A549 (cell line): ENCODE results near the gene RAB8A. TPM values are rescaled to one million over a fixed set of nuclear protein-coding genes. Genes with fewer than 3 reads are reported as not detected.
A peak's percentile ranks its signal among the peaks of the same experiment; 100 is the strongest.

Experiments
- ATAC-seq, 2 experiments: fragments of 200-7000 bp in 1 of 2; fragments of >200 bp in 1 of 2; cut with Nextera tagmentation in 1 of 2; cut with Tn5 transposase in 1 of 2; 3 replicates each; pipeline versions ENCODE4 v1.8.0 to v1.9.1; 2018 to 2020; ENCODE audit warnings: mild to moderate bottlenecking in 1 of 2, moderate library complexity in 1 of 2
- CTCF ChIA-PET: fragments of 300-600 bp; sonication (Branson Sonifier 250); formaldehyde crosslinking; extraction: SDS; loops from one replicate; lab custom pipeline; 2021; ENCODE audit warnings: antibody characterized with exemption, inconsistent platforms; lab: Yijun Ruan, JAX
- POLR2A ChIA-PET: fragments of 350-600 bp; formaldehyde crosslinking; extraction: SDS; loops from one replicate; lab custom pipeline; 2021; ENCODE audit warnings: antibody characterized with exemption, inconsistent platforms; lab: Yijun Ruan, JAX
- DNase-seq, 2 experiments: peaks; one replicate each; pipeline versions ENCODE4 v3.0.0 to v3.0.0-alpha.2; 2011 to 2016; ENCODE audit warnings: low read depth in 1 of 2, low spot score in 1 of 2
- FAIRE-seq: peaks from 2 replicates; lab custom pipeline; 2011; peaks lifted over from hg19 to GRCh38; lab: Jason Lieb, UNC
- H3K27ac ChIP-seq, 2 experiments: fragments of >200 bp; sonication (Bioruptor Twin); formaldehyde crosslinking; 3 replicates each; pipeline ENCODE4 v1.5.1; 2016 to 2017
- H3K4me1 ChIP-seq: fragments of >200 bp; sonication (Bioruptor Twin); formaldehyde crosslinking; 3 replicates; pipeline ENCODE4 v1.6.1; 2016
- H3K4me2 ChIP-seq: fragments of >200 bp; sonication (Bioruptor Twin); formaldehyde crosslinking; 3 replicates; pipeline ENCODE4 v1.6.1; 2016
- H3K4me3 ChIP-seq: fragments of >200 bp; sonication (Bioruptor Twin); formaldehyde crosslinking; 3 replicates; pipeline ENCODE4 v1.5.1; 2016
- H3K9me3 ChIP-seq: fragments of >200 bp; sonication (Bioruptor Twin); formaldehyde crosslinking; 3 replicates; pipeline ENCODE4 v1.6.1; 2016
- CBX8 ChIP-seq: fragments of 200-600 bp; sonication (generic); IDR thresholded peaks from 2 replicates; pipeline ENCODE4 v1.6.1; 2016
- EHMT2 ChIP-seq: fragments of 200-600 bp; sonication (generic); IDR thresholded peaks from 2 replicates; pipeline ENCODE4 v1.6.1; 2016; ENCODE audit warnings: antibody characterized with exemption, low read depth, mild to moderate bottlenecking, moderate library complexity
- FOXS1 ChIP-seq: fragments of 250-450 bp; sonication (Bioruptor Pico); IDR thresholded peaks from 2 replicates; pipeline ENCODE4 v1.5.0; 2020; ENCODE audit warnings: mild to moderate bottlenecking, moderate library complexity
- MAFK ChIP-seq: fragments of 450-650 bp; IDR thresholded peaks from 2 replicates; pipeline ENCODE4 v1.6.1; 2014; ENCODE audit not compliant: partially characterized antibody
- MAZ ChIP-seq: fragments of 150-350 bp; IDR thresholded peaks from 2 replicates; pipeline ENCODE4 v1.6.1; 2014; ENCODE audit warnings: antibody characterized with exemption, low read depth, low read length, borderline replicate concordance
- NPAS2 ChIP-seq: fragments of 250-450 bp; sonication (Bioruptor Pico); IDR thresholded peaks from 2 replicates; pipeline ENCODE4 v1.8.0; 2022; ENCODE audit warnings: mild to moderate bottlenecking, moderate library complexity, borderline replicate concordance
- NR3C1 ChIP-seq: fragments of >200 bp; sonication (Bioruptor Twin); formaldehyde crosslinking; IDR thresholded peaks from 3 replicates; pipeline ENCODE4 v1.6.1; 2017
- RARB ChIP-seq: fragments of 250-450 bp; sonication (Bioruptor Pico); IDR thresholded peaks from 2 replicates; pipeline ENCODE4 v1.8.0; 2021; ENCODE audit warnings: mild to moderate bottlenecking, moderate library complexity
- RNF2 ChIP-seq: fragments of 200-600 bp; sonication (generic); IDR thresholded peaks from 2 replicates; pipeline ENCODE4 v1.6.1; 2016; ENCODE audit warnings: low read depth, mild to moderate bottlenecking, antibody characterized with exemption, moderate library complexity, borderline replicate concordance
- TP53 ChIP-seq: fragments of 250-450 bp; sonication (Bioruptor Pico); IDR thresholded peaks from 2 replicates; pipeline ENCODE4 v1.5.0; 2021; ENCODE audit warnings: mild to moderate bottlenecking, moderate library complexity
- ZC3H11A ChIP-seq: fragments of 450-650 bp; IDR thresholded peaks from 2 replicates; pipeline ENCODE4 v1.6.1; 2014; ENCODE audit warnings: antibody characterized with exemption, mild to moderate bottlenecking
- ZNF302 ChIP-seq: fragments of 250-450 bp; sonication (Bioruptor Pico); IDR thresholded peaks from 2 replicates; pipeline ENCODE4 v1.9.0; 2021; ENCODE audit warnings: inconsistent platforms, mild to moderate bottlenecking, moderate library complexity
- WGBS: methylation state at CpG from one replicate; pipeline ENCODE4 v1.1.6; 2017; ENCODE audit errors: missing lambda C conversion rate; 5-methylcytosine and 5-hydroxymethylcytosine counted together
- polyA plus RNA-seq, 4 experiments: library from polyadenylated mRNA; depleted of rRNA in 3 of 4; stranded (reverse); fragments of >200 nt; fragmentation: RNase III in 1 of 4; extraction: RNeasy Plus Mini Kit Qiagen cat#74134 plus additional on column Dnase treatment in 1 of 4; gene quantifications; 2 replicates in 3 of 4; 3 replicates in 1 of 4; pipeline ENCODE4 v1.2.3, GENCODE V29; 2011 to 2017
- TF ChIP-seq, protein P1 (sequence below): fragments of 250-450 bp; sonication (Bioruptor Pico); IDR thresholded peaks from 2 replicates; pipeline ENCODE4 v1.5.0; 2021; ENCODE audit warnings: mild to moderate bottlenecking, moderate library complexity, borderline replicate concordance
- TF ChIP-seq, protein P2 (sequence below): fragments of 200-600 bp; sonication (generic); IDR thresholded peaks from 2 replicates; pipeline ENCODE4 v1.6.1; 2016; ENCODE audit warnings: antibody characterized with exemption, mild to moderate bottlenecking, moderate library complexity
- TF ChIP-seq, protein P3 (sequence below): fragments of 250-450 bp; sonication (Bioruptor Pico); IDR thresholded peaks from 2 replicates; pipeline ENCODE4 v1.5.0; 2020; ENCODE audit warnings: low read depth, mild to moderate bottlenecking, moderate library complexity
- TF ChIP-seq, protein P4 (sequence below): fragments of 450-650 bp; IDR thresholded peaks from 2 replicates; pipeline ENCODE4 v1.6.1; 2014; ENCODE audit warnings: antibody characterized with exemption
- TF ChIP-seq, protein P5 (sequence below): IDR thresholded peaks from 2 replicates; pipeline ENCODE4 v1.6.1; 2012; ENCODE audit warnings: low read depth, borderline replicate concordance

RAB8A gene
- polyA plus RNA-seq, 2 of the 4 experiments (the other 2 are of a cell fraction): 89.2 to 91.4 TPM

DNA sequence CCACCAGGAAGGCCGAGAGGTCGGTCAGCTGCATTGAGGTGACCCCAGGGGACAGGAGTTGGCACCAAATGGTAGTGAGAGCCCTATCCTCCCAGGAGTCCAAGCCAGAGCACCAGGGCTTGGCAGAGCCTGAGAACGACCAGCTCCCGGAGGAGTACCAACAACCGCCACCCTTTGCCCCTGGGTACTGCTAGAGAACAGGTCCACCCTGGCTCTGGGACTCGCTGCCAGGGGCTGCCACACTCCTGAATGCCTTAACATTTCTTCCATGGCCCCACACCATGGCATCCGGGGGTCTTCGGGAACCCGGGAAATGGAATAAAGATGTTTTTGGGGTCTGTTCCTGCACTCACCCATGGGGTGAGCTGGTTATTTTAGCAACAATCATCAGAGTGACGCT, 45.9 kb downstream of the RAB8A start:
- ChIA-PET CTCF (interaction anchor here (0.6 to 0.8 kb wide), 2 partner anchors 11 to 116 kb away, joined by 3 read pairs; no protein-coding TSS in a partner anchor), POLR2A (no interaction called here)
- Histone ChIP-seq H3K27ac (no peak overlapping the region), H3K4me2 (no peak overlapping the region), H3K4me1 (peaks cover 15% of the 10 kb centered on the region), H3K4me3 (no peak overlapping the region), H3K9me3 (no peaks in the 10 kb centered on the region)
- TF ChIP-seq RNF2 (no peak), ZNF302 (no peak), NPAS2 (CRISPR knock-in tag) (no peak)
- TF ChIP-seq, protein P1, sequence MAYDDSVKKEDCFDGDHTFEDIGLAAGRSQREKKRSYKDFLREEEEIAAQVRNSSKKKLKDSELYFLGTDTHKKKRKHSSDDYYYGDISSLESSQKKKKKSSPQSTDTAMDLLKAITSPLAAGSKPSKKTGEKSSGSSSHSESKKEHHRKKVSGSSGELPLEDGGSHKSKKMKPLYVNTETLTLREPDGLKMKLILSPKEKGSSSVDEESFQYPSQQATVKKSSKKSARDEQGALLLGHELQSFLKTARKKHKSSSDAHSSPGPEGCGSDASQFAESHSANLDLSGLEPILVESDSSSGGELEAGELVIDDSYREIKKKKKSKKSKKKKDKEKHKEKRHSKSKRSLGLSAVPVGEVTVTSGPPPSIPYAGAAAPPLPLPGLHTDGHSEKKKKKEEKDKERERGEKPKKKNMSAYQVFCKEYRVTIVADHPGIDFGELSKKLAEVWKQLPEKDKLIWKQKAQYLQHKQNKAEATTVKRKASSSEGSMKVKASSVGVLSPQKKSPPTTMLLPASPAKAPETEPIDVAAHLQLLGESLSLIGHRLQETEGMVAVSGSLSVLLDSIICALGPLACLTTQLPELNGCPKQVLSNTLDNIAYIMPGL (CRISPR knock-in tag): no peak
- TF ChIP-seq, protein P2, sequence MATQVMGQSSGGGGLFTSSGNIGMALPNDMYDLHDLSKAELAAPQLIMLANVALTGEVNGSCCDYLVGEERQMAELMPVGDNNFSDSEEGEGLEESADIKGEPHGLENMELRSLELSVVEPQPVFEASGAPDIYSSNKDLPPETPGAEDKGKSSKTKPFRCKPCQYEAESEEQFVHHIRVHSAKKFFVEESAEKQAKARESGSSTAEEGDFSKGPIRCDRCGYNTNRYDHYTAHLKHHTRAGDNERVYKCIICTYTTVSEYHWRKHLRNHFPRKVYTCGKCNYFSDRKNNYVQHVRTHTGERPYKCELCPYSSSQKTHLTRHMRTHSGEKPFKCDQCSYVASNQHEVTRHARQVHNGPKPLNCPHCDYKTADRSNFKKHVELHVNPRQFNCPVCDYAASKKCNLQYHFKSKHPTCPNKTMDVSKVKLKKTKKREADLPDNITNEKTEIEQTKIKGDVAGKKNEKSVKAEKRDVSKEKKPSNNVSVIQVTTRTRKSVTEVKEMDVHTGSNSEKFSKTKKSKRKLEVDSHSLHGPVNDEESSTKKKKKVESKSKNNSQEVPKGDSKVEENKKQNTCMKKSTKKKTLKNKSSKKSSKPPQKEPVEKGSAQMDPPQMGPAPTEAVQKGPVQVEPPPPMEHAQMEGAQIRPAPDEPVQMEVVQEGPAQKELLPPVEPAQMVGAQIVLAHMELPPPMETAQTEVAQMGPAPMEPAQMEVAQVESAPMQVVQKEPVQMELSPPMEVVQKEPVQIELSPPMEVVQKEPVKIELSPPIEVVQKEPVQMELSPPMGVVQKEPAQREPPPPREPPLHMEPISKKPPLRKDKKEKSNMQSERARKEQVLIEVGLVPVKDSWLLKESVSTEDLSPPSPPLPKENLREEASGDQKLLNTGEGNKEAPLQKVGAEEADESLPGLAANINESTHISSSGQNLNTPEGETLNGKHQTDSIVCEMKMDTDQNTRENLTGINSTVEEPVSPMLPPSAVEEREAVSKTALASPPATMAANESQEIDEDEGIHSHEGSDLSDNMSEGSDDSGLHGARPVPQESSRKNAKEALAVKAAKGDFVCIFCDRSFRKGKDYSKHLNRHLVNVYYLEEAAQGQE: no peak
- ATAC-seq: 0 out of 6 replicates have a peak, but pooled peaks of 1 of the 2 experiments have one; percentile 24
- no peak for FAIRE-seq
- 74% methylated on average over 8 of the region's 10 CpGs for WGBS
- DNase-seq: no peak

DNA sequence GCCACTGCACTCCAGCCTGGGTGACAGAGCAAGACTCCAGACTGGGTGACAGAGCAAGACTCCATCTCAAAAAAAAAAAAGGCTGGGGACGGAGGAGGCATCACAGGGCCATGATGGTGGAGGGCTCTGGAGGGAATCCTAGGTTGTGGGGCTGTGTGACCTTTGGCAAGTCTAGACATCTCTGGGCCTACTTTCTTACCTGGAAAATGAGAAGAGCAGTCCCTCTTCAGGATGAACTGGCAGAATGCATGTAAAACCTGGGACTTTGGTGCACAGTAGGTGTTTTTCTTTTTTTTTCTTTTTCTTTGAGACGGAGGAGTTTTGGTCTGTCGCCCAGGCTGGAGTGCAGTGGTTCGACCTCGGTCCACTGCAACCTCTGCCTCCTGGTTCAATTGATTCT, 48.0 kb downstream of the RAB8A start:
- Histone ChIP-seq H3K4me1 (peaks cover 29% of the 10 kb centered on the region), H3K4me2 (no peak overlapping the region), H3K9me3 (no peaks in the 10 kb centered on the region), H3K4me3 (no peak overlapping the region), H3K27ac (peak overlapping the region in 1 of 2 experiments; percentile 82; a peak in 1 of 6 replicates)
- ATAC-seq (no peak), FAIRE-seq (no peak), DNase-seq (no peak)
- TF ChIP-seq, protein P3, sequence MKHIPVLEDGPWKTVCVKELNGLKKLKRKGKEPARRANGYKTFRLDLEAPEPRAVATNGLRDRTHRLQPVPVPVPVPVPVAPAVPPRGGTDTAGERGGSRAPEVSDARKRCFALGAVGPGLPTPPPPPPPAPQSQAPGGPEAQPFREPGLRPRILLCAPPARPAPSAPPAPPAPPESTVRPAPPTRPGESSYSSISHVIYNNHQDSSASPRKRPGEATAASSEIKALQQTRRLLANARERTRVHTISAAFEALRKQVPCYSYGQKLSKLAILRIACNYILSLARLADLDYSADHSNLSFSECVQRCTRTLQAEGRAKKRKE (CRISPR knock-in tag): no peak
- TF ChIP-seq RARB (CRISPR knock-in tag) (no peak), CBX8 (no peak), ZC3H11A (no peak), MAZ (no peak), TP53 (CRISPR knock-in tag) (no peak), NR3C1 (no peak), FOXS1 (no peak), MAFK (no peak), NPAS2 (CRISPR knock-in tag) (no peak), EHMT2 (no peak)
- TF ChIP-seq, protein P1 (CRISPR knock-in tag): no peak
- TF ChIP-seq, protein P4, sequence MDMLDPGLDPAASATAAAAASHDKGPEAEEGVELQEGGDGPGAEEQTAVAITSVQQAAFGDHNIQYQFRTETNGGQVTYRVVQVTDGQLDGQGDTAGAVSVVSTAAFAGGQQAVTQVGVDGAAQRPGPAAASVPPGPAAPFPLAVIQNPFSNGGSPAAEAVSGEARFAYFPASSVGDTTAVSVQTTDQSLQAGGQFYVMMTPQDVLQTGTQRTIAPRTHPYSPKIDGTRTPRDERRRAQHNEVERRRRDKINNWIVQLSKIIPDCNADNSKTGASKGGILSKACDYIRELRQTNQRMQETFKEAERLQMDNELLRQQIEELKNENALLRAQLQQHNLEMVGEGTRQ: no peak
- TF ChIP-seq, protein P5, sequence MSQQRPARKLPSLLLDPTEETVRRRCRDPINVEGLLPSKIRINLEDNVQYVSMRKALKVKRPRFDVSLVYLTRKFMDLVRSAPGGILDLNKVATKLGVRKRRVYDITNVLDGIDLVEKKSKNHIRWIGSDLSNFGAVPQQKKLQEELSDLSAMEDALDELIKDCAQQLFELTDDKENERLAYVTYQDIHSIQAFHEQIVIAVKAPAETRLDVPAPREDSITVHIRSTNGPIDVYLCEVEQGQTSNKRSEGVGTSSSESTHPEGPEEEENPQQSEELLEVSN: no peak
- 95% methylated on average over 5 of the region's 5 CpGs for WGBS
- ChIA-PET POLR2A (no interaction called here), CTCF (no interaction called here)
